H9 (cell line): Measurements from ENCODE around the gene KRT13. TPM values are rescaled to one million over a fixed set of nuclear protein-coding genes. Genes with fewer than 3 reads are reported as not detected.

ENCODE experiments used
- DNase-seq: peaks from one replicate; pipeline ENCODE4 v3.0.0-alpha.2; 2017
- H2AFZ ChIP-seq: one replicate; pipeline ENCODE4 v1.6.1; 2013; ENCODE audit warnings: mild to moderate bottlenecking, low read length, control low read depth, moderate library complexity
- H2AK5ac ChIP-seq: 2 replicates; pipeline ENCODE4 v1.6.1; 2013; ENCODE audit warnings: low read length, control low read depth, mixed read lengths; ENCODE audit not compliant: insufficient read length
- H2BK120ac ChIP-seq: one replicate; pipeline ENCODE4 v1.6.1; 2013; ENCODE audit warnings: low read depth, mild to moderate bottlenecking, low read length, control low read depth, inconsistent platforms; ENCODE audit not compliant: poor library complexity, severe bottlenecking
- H2BK12ac ChIP-seq: 2 replicates; pipeline ENCODE4 v1.6.1; 2013; ENCODE audit warnings: low read length, control low read depth, mixed read lengths, low read depth; ENCODE audit not compliant: insufficient read length
- H2BK15ac ChIP-seq: 2 replicates; pipeline ENCODE4 v1.6.1; 2013; ENCODE audit warnings: low read depth, low read length, control low read depth
- H2BK20ac ChIP-seq: one replicate; pipeline ENCODE4 v1.6.1; 2013; ENCODE audit warnings: low read depth, mild to moderate bottlenecking, low read length, control low read depth, inconsistent platforms; ENCODE audit not compliant: poor library complexity, severe bottlenecking
- H2BK5ac ChIP-seq: 2 replicates; pipeline ENCODE4 v1.6.1; 2013; ENCODE audit warnings: low read length, control low read depth, mixed read lengths; ENCODE audit not compliant: insufficient read length
- H3K14ac ChIP-seq: 2 replicates; pipeline ENCODE4 v1.6.1; 2013; ENCODE audit warnings: low read length, control low read depth; ENCODE audit not compliant: insufficient read depth
- H3K18ac ChIP-seq: 2 replicates; pipeline ENCODE4 v1.6.1; 2013; ENCODE audit warnings: low read depth, mild to moderate bottlenecking, mixed read lengths, low read length, control low read depth; ENCODE audit not compliant: insufficient read length
- H3K23ac ChIP-seq: 2 replicates; pipeline ENCODE4 v1.6.1; 2013; ENCODE audit warnings: low read length, control low read depth, mixed read lengths, low read depth; ENCODE audit not compliant: insufficient read length
- H3K23me2 ChIP-seq: 2 replicates; pipeline ENCODE4 v1.6.1; 2013; ENCODE audit warnings: low read depth, mild to moderate bottlenecking, mixed read lengths, low read length, control low read depth; ENCODE audit not compliant: insufficient read length, poor library complexity, severe bottlenecking
- H3K27ac ChIP-seq: 2 replicates; pipeline ENCODE4 v1.5.1; 2013; ENCODE audit warnings: low read length, control low read depth, mixed read lengths, low read depth; ENCODE audit not compliant: insufficient read length
- H3K27me3 ChIP-seq: 2 replicates; pipeline ENCODE4 v1.6.1; 2013; ENCODE audit warnings: low read length, control low read depth, inconsistent platforms; ENCODE audit not compliant: insufficient read depth
- H3K4ac ChIP-seq: 2 replicates; pipeline ENCODE4 v1.6.1; 2013; ENCODE audit warnings: low read depth, mild to moderate bottlenecking, control low read depth, inconsistent platforms, low read length, moderate library complexity
- H3K4me1 ChIP-seq: 2 replicates; pipeline ENCODE4 v1.6.1; 2013; ENCODE audit warnings: low read length, control low read depth, inconsistent platforms; ENCODE audit not compliant: insufficient read depth
- H3K4me2 ChIP-seq: 2 replicates; pipeline ENCODE4 v1.6.1; 2013; ENCODE audit warnings: low read length, control low read depth, mixed read lengths; ENCODE audit not compliant: insufficient read length, insufficient read depth
- H3K56ac ChIP-seq: 2 replicates; pipeline ENCODE4 v1.6.1; 2013; ENCODE audit warnings: low read depth, mild to moderate bottlenecking, mixed read lengths, low read length, control low read depth; ENCODE audit not compliant: insufficient read length
- H3K79me1 ChIP-seq: 2 replicates; pipeline ENCODE4 v1.6.1; 2013; ENCODE audit warnings: low read depth, mild to moderate bottlenecking, moderate library complexity, low read length, control low read depth, inconsistent platforms; ENCODE audit not compliant: insufficient read depth, poor library complexity, severe bottlenecking
- H3K79me2 ChIP-seq: 2 replicates; pipeline ENCODE4 v1.6.1; 2013; ENCODE audit warnings: low read length, control low read depth, inconsistent platforms; ENCODE audit not compliant: insufficient read depth
- H3K9ac ChIP-seq: 2 replicates; pipeline ENCODE4 v1.6.1; 2013; ENCODE audit warnings: low read length, control low read depth, mixed read lengths; ENCODE audit not compliant: insufficient read length; ENCODE audit errors: extremely low read depth
- H3K9me3 ChIP-seq: one replicate; pipeline ENCODE4 v1.6.1; 2013; ENCODE audit warnings: low read depth, low read length, inconsistent platforms; ENCODE audit not compliant: control insufficient read depth
- H3T11ph ChIP-seq: one replicate; pipeline ENCODE4 v1.6.1; 2013; ENCODE audit warnings: mild to moderate bottlenecking, low read length, control low read depth, inconsistent platforms
- H4K20me1 ChIP-seq: one replicate; pipeline ENCODE4 v1.6.1; 2013; ENCODE audit not compliant: control insufficient read depth, insufficient read length, insufficient read depth
- H4K5ac ChIP-seq: 2 replicates; pipeline ENCODE4 v1.6.1; 2013; ENCODE audit warnings: low read depth, mild to moderate bottlenecking, mixed read lengths, low read length, control low read depth; ENCODE audit not compliant: insufficient read length
- H4K8ac ChIP-seq: replicated peaks from 2 replicates; pipeline ENCODE4 v1.6.1; 2013; ENCODE audit warnings: low read length, control low read depth, mixed read lengths, low read depth; ENCODE audit not compliant: insufficient read length
- H4K91ac ChIP-seq: 2 replicates; pipeline ENCODE4 v1.6.1; 2013; ENCODE audit warnings: low read depth, mild to moderate bottlenecking, moderate library complexity, mixed read lengths, low read length, control low read depth; ENCODE audit not compliant: insufficient read length
- H3K27ac Mint-ChIP-seq, 3 experiments: 2 replicates in 2 of 3; 3 replicates in 1 of 3; pipeline ENCODE4 v1.8.0; 2020 to 2021; ENCODE audit warnings: mixed read lengths in 3 of 3, mild to moderate bottlenecking in 1 of 3, moderate library complexity in 1 of 3
- H3K27me3 Mint-ChIP-seq: 2 replicates; pipeline ENCODE4 v1.8.0; 2021; ENCODE audit warnings: low read depth, mild to moderate bottlenecking, moderate library complexity, mixed read lengths
- H3K36me3 Mint-ChIP-seq, 3 experiments: 2 replicates in 2 of 3; 3 replicates in 1 of 3; pipeline ENCODE4 v1.8.0; 2020 to 2021; ENCODE audit warnings: low read depth in 3 of 3, mixed read lengths in 3 of 3; ENCODE audit not compliant: insufficient read depth in 1 of 3
- H3K4me1 Mint-ChIP-seq, 2 experiments: 2 replicates each; pipeline ENCODE4 v1.8.0; 2020; ENCODE audit warnings: mixed read lengths in 2 of 2
- H3K4me3 Mint-ChIP-seq, 2 experiments: 2 replicates in 1 of 2; 3 replicates in 1 of 2; pipeline ENCODE4 v1.8.0; 2020 to 2021; ENCODE audit warnings: mild to moderate bottlenecking in 2 of 2, mixed read lengths in 2 of 2, moderate library complexity in 1 of 2
- H3K9me3 Mint-ChIP-seq, 2 experiments: 2 replicates in 1 of 2; 3 replicates in 1 of 2; pipeline ENCODE4 v1.8.0; 2020; ENCODE audit warnings: mild to moderate bottlenecking in 2 of 2, mixed read lengths in 2 of 2, moderate library complexity in 1 of 2
- CTCF ChIP-seq: fragments of 200-600 bp; sonication (generic); conservative IDR thresholded peaks from 3 replicates; pipeline ENCODE4 v1.8.0; 2021; ENCODE audit warnings: antibody characterized with exemption, mild to moderate bottlenecking
- WGBS: extraction: QIAGEN DNeasy Blood & Tissue Kit; methylation state at CpG from one replicate; pipeline ENCODE4 v1.1.7; 2013; ENCODE audit warnings: missing lambda C conversion rate, low lambda C conversion rate, mixed read lengths; ENCODE audit not compliant: insufficient read length; ENCODE audit errors: extremely low coverage; 5-methylcytosine and 5-hydroxymethylcytosine counted together
- total RNA-seq: library from RNA; stranded (reverse); gene quantifications from 2 replicates; pipeline ENCODE4 v1.2.1, GENCODE V29; 2021

Gene KRT13
- total RNA-seq, 1 experiment from 2014 or later: not detected

DNA sequence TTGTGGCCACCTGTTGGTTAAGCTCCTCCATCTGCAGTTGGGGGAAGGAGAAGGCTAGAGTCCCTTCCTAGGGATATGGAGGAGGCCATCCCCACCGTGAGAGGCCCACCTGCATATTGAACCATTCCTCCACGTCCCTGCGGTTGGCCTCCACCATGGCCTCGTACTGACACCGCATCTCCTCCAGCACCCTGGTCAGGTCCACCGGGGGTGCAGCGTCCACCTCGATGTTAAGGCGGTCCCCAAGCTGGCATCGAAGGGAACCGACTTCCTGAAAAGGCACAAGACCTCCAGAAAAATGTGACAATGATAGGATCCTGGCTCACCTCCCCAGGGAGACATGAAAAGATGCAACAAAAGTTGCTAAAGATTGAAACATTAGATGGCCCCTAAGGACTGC, 41.2 kb downstream of the KRT13 start:
- Histone ChIP-seq H3K9me3 (no peaks in the 10 kb centered on the region), H3K23me2 (no peaks in the 10 kb centered on the region), H3K4me1 (no peaks in the 10 kb centered on the region), H2BK15ac (no peak overlapping the region), H4K5ac (no peak overlapping the region), H2BK20ac (no peak overlapping the region), H3K27me3 (no peaks in the 10 kb centered on the region), H2BK12ac (no peak overlapping the region), H2AFZ (no peak overlapping the region), H3K79me1 (no peaks in the 10 kb centered on the region), H3K56ac (no peak overlapping the region), H3K27ac (no peak overlapping the region), H3K4me2 (no peak overlapping the region), H4K91ac (no peak overlapping the region), H3K14ac (no peak overlapping the region), H4K20me1 (no peaks in the 10 kb centered on the region), H3K23ac (no peak overlapping the region), H2BK5ac (no peak overlapping the region), H3K79me2 (no peaks in the 10 kb centered on the region), H3K4ac (no peak overlapping the region), H3K9ac (no peak overlapping the region), H3T11ph (no peak overlapping the region), H2AK5ac (no peak overlapping the region), H4K8ac (no peak overlapping the region), H3K18ac (no peak overlapping the region), H2BK120ac (no peak overlapping the region)
- DNase-seq: no peak
- no peak overlapping the region for H3K27ac Mint-ChIP-seq
- H3K4me3 Mint-ChIP-seq: no peak overlapping the region
- WGBS: no CpG with 5 or more reads among the region's 11 CpGs
- TF ChIP-seq CTCF: no peak
- H3K9me3 Mint-ChIP-seq: peaks cover 0 to 3% of the 10 kb centered on the region in 2 experiments; a peak in 2 of 5 replicates
- H3K4me1 Mint-ChIP-seq: no peaks in the 10 kb centered on the region
- no peaks in the 10 kb centered on the region for H3K36me3 Mint-ChIP-seq
- H3K27me3 Mint-ChIP-seq: peaks cover 10% of the 10 kb centered on the region; the same call in 1 of the 2 replicates
